ENCODE results near the gene SQOR. TPM values are rescaled to one million over a fixed set of nuclear protein-coding genes. Genes with fewer than 3 reads are reported as not detected.

The SQOR gene
- total RNA-seq, 1 donor: 57.1 TPM

Other genes starting within 250 kb of the SQOR start
- gene SLC30A4, start 112.3 kb upstream of the SQOR start, total RNA-seq: 3.4 TPM
- 102 TPM for gene BLOC1S6, start 47.6 kb upstream of the SQOR start, total RNA-seq